HCT116 (cell line): ENCODE results near the gene ACR. TPM values are rescaled to one million over a fixed set of nuclear protein-coding genes. Genes with fewer than 3 reads are reported as not detected.

Experiments used
- ATAC-seq: fragments of 200-7000 bp; cut with Tn5 transposase; 2 replicates; pipeline ENCODE4 v1.9.1; 2020; ENCODE audit warnings: mild to moderate bottlenecking, moderate library complexity
- BruUV-seq: library from RNA; stranded (reverse); fragments of 400-500 nt; replicated peaks from 2 replicates; lab custom pipeline; 2021; lab: Mats Ljungman, UMichigan
- CTCF ChIA-PET: fragments of 300-600 bp; sonication (Branson Sonifier 250); formaldehyde crosslinking; loops from one replicate; lab custom pipeline; 2021; ENCODE audit warnings: antibody characterized with exemption; lab: Charles Lee
- POLR2A ChIA-PET: fragments of 300-600, 350-600 bp; sonication (Branson Sonifier 250); formaldehyde crosslinking; loops from one replicate; lab custom pipeline; 2021; ENCODE audit warnings: antibody characterized with exemption; lab: Charles Lee
- RAD21 ChIA-PET, 2 experiments: fragments of 300-600 bp; sonication (Branson Sonifier 250); formaldehyde crosslinking; loops; one replicate each; lab custom pipeline; 2023; ENCODE audit warnings: low total read pairs in 2 of 2; ENCODE audit not compliant: uncharacterized antibody in 2 of 2, unreplicated experiment in 2 of 2, low non-redundant PET in 1 of 2; lab: Charles Lee
- DNase-seq: peaks from one replicate; pipeline ENCODE4 v3.0.0-alpha.2; 2010; ENCODE audit warnings: low read depth, low spot score
- H2AFZ ChIP-seq: fragments of 200-600 bp; shearing (Covaris generic), sonication (generic); 2 replicates; pipeline ENCODE4 v1.6.1; 2017; ENCODE audit warnings: low read depth, mixed run types, mixed read lengths, antibody characterized with exemption, low read length; ENCODE audit not compliant: poor library complexity, severe bottlenecking
- H3K27ac ChIP-seq: 2 replicates; pipeline ENCODE4 v1.5.1; 2012; ENCODE audit warnings: low read depth, low read length
- H3K27me3 ChIP-seq: fragments of 200-600 bp; sonication (generic); 2 replicates; pipeline ENCODE4 v1.6.1; 2016; ENCODE audit warnings: mixed run types, low read length, mixed read lengths; ENCODE audit not compliant: insufficient read depth
- H3K36me3 ChIP-seq, 2 experiments: fragments of 200-500 bp in 1 of 2; fragments of 200-600 bp in 1 of 2; sonication (Bioruptor generic) in 1 of 2; sonication (generic) in 1 of 2; 2 replicates each; pipeline versions ENCODE4 v1.5.1 to v1.6.1; 2014 to 2016; ENCODE audit warnings: low read length in 2 of 2, inconsistent platforms in 1 of 2, mixed read lengths in 1 of 2, mixed run types in 1 of 2; ENCODE audit not compliant: insufficient read depth in 2 of 2, control insufficient read depth in 1 of 2
- H3K4me1 ChIP-seq, 2 experiments: fragments of 200-600 bp in 1 of 2; sonication (generic) in 1 of 2; 2 replicates each; pipeline versions ENCODE4 v1.5.1 to v1.6.1; 2012 to 2017; ENCODE audit warnings: low read length in 2 of 2, inconsistent platforms in 1 of 2, mild to moderate bottlenecking in 1 of 2, mixed read lengths in 1 of 2, mixed run types in 1 of 2, moderate library complexity in 1 of 2; ENCODE audit not compliant: insufficient read depth in 2 of 2, control insufficient read depth in 1 of 2
- H3K4me2 ChIP-seq: fragments of 200-600 bp; sonication (generic); 2 replicates; pipeline ENCODE4 v1.6.1; 2017; ENCODE audit warnings: mixed run types, low read length, mixed read lengths
- H3K4me3 ChIP-seq, 2 experiments: fragments of 200-600 bp in 1 of 2; sonication (generic) in 1 of 2; replicated peaks in 1 of 2; 2 replicates each; pipeline ENCODE4 v1.5.1; 2011 to 2016; ENCODE audit warnings: low read length in 2 of 2, control low read depth in 1 of 2, low read depth in 1 of 2, mild to moderate bottlenecking in 1 of 2, mixed read lengths in 1 of 2, mixed run types in 1 of 2
- H3K79me2 ChIP-seq: fragments of 200-600 bp; sonication (generic); 2 replicates; pipeline ENCODE4 v1.6.1; 2017; ENCODE audit warnings: mild to moderate bottlenecking, mixed run types, low read length, moderate library complexity, mixed read lengths; ENCODE audit not compliant: insufficient read depth
- H3K9ac ChIP-seq: fragments of 200-600 bp; sonication (generic); 2 replicates; pipeline ENCODE4 v1.6.1; 2016; ENCODE audit warnings: low read length, mixed read lengths
- H3K9me2 ChIP-seq: fragments of 200-600 bp; sonication (generic), shearing (Covaris generic); 2 replicates; pipeline ENCODE4 v1.6.1; 2017; ENCODE audit warnings: mixed run types, mild to moderate bottlenecking, moderate library complexity; ENCODE audit not compliant: insufficient read depth
- H3K9me3 ChIP-seq, 2 experiments: fragments of 200-500 bp in 1 of 2; fragments of 200-600 bp in 1 of 2; sonication (Bioruptor generic) in 1 of 2; sonication (generic) in 1 of 2; 2 replicates each; pipeline ENCODE4 v1.6.1; 2014 to 2017; ENCODE audit warnings: low read length in 2 of 2, mixed read lengths in 2 of 2, inconsistent platforms in 1 of 2, low read depth in 1 of 2, mild to moderate bottlenecking in 1 of 2, mixed run types in 1 of 2, moderate library complexity in 1 of 2; ENCODE audit not compliant: control insufficient read depth in 1 of 2, insufficient read depth in 1 of 2
- H4K20me1 ChIP-seq: fragments of 200-600 bp; sonication (generic), shearing (Covaris generic); 2 replicates; pipeline ENCODE4 v1.6.1; 2017; ENCODE audit warnings: mixed run types, mild to moderate bottlenecking, moderate library complexity; ENCODE audit not compliant: insufficient read depth
- CBX3 ChIP-seq: IDR thresholded peaks from 2 replicates; pipeline ENCODE4 v1.6.1; 2012; ENCODE audit warnings: low read depth
- CEBPB ChIP-seq: IDR thresholded peaks from 2 replicates; pipeline ENCODE4 v1.6.1; 2012; ENCODE audit warnings: low read depth
- ELF1 ChIP-seq: IDR thresholded peaks from 2 replicates; pipeline ENCODE4 v1.6.1; 2012; ENCODE audit warnings: low read depth, borderline replicate concordance
- EZH2 ChIP-seq: fragments of 200-600 bp; sonication (generic); IDR thresholded peaks from 2 replicates; pipeline ENCODE4 v1.6.1; 2017; ENCODE audit warnings: antibody characterized with exemption, mixed run types
- FOSL1 ChIP-seq: IDR thresholded peaks from 2 replicates; pipeline ENCODE4 v1.6.1; 2012; ENCODE audit warnings: low read depth
- JUND ChIP-seq: IDR thresholded peaks from 2 replicates; pipeline ENCODE4 v1.6.1; 2012
- MAX ChIP-seq: IDR thresholded peaks from 2 replicates; pipeline ENCODE4 v1.6.1; 2012
- POLR2A ChIP-seq: IDR thresholded peaks from 2 replicates; pipeline ENCODE4 v1.7.0; 2011; ENCODE audit warnings: borderline replicate concordance; ENCODE audit not compliant: insufficient read depth, insufficient read length; ENCODE audit errors: extremely low read depth
- POLR2AphosphoS5 ChIP-seq: IDR thresholded peaks from 2 replicates; pipeline ENCODE4 v1.6.1; 2011; ENCODE audit warnings: mild to moderate bottlenecking, low read depth, low read length, moderate library complexity
- SIN3A ChIP-seq: IDR thresholded peaks from 2 replicates; pipeline ENCODE4 v1.6.1; 2012; ENCODE audit warnings: low read depth
- SP1 ChIP-seq: IDR thresholded peaks from 2 replicates; pipeline ENCODE4 v1.6.1; 2012; ENCODE audit warnings: low read depth
- SRF ChIP-seq: IDR thresholded peaks from 2 replicates; pipeline ENCODE4 v1.6.1; 2012; ENCODE audit warnings: low read depth
- TCF7L2 ChIP-seq: IDR thresholded peaks from 2 replicates; pipeline ENCODE4 v1.7.0; 2011; ENCODE audit warnings: borderline replicate concordance, inconsistent platforms; ENCODE audit not compliant: insufficient read depth, insufficient read length; ENCODE audit errors: extremely low read depth
- YY1 ChIP-seq: IDR thresholded peaks from 2 replicates; pipeline ENCODE4 v1.6.1; 2011; ENCODE audit warnings: low read length, low read depth, moderate library complexity, mild to moderate bottlenecking; ENCODE audit not compliant: insufficient replicate concordance; ENCODE audit errors: extremely low read depth
- ZFX ChIP-seq: fragments of 450-650 bp; IDR thresholded peaks from 2 replicates; pipeline ENCODE4 v1.6.1; 2017
- ZNF274 ChIP-seq: fragments of 200-500 bp; sonication (Bioruptor generic); IDR thresholded peaks from 2 replicates; pipeline ENCODE4 v1.6.1; 2014; ENCODE audit warnings: mild to moderate bottlenecking, low read depth, low read length, inconsistent platforms
- intact Hi-C: fragments of 100-400 bp; cut with micrococcal nuclease; formaldehyde crosslinking; loops from 2 replicates; pipeline ENCODE4 v1.10.0; 2022
- total RNA-seq: library from RNA; stranded (reverse); gene quantifications from one replicate; pipeline ENCODE4 v1.2.1, GENCODE V29; 2021; ENCODE audit not compliant: unreplicated experiment
- TF ChIP-seq, protein P1 (sequence below): IDR thresholded peaks from 2 replicates; pipeline ENCODE4 v1.6.1; 2012
- TF ChIP-seq, protein P2 (sequence below), 3 experiments: fragments of 200-600 bp in 1 of 3; sonication (generic) in 1 of 3; IDR thresholded peaks in 2 of 3; conservative IDR thresholded peaks in 1 of 3; 2 replicates each; pipeline ENCODE4 v1.5.1; 2012 to 2017; ENCODE audit warnings: low read depth in 2 of 3, low read length in 2 of 3, antibody characterized with exemption in 1 of 3, borderline replicate concordance in 1 of 3, control low read depth in 1 of 3, mild to moderate bottlenecking in 1 of 3, mixed read lengths in 1 of 3, mixed run types in 1 of 3, moderate library complexity in 1 of 3; ENCODE audit not compliant: insufficient read depth in 1 of 3

ACR gene
- total RNA-seq, 1 experiment from 2014 or later: 1.5 TPM

- Histone ChIP-seq H4K20me1 (no peaks in the 10 kb centered on the region), H3K9me3 (no peaks in the 10 kb centered on the region), H3K79me2 (no peaks in the 10 kb centered on the region), H3K4me1 (no peaks in the 10 kb centered on the region), H3K4me3 (no peak overlapping the region), H3K9ac (no peak overlapping the region), H3K36me3 (peaks cover 0 to 8% of the 10 kb centered on the region in 2 experiments; a peak in 1 of 4 replicates), H2AFZ (no peak overlapping the region), H3K27me3 (no peaks in the 10 kb centered on the region), H3K9me2 (no peaks in the 10 kb centered on the region), H3K27ac (no peak overlapping the region), H3K4me2 (no peak overlapping the region)
- POLR2A ChIA-PET: no interaction called here
- CTCF ChIA-PET: no interaction called here
- DNase-seq (no peak), ATAC-seq (no peak)
- no TSS peak for BruUV-seq
- TF ChIP-seq POLR2A: no peak
- TF ChIP-seq, protein P1, sequence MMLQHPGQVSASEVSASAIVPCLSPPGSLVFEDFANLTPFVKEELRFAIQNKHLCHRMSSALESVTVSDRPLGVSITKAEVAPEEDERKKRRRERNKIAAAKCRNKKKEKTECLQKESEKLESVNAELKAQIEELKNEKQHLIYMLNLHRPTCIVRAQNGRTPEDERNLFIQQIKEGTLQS: no peak
- TF ChIP-seq ZNF274: no peak
- no peak for TF ChIP-seq TCF7L2
- no peak for TF ChIP-seq SP1
- TF ChIP-seq JUND: no peak
- no peak for TF ChIP-seq SRF
- no peak for TF ChIP-seq MAX
- TF ChIP-seq ZFX: no peak
- TF ChIP-seq POLR2AphosphoS5: no peak
- TF ChIP-seq FOSL1: no peak
- no peak for TF ChIP-seq ELF1
- TF ChIP-seq EZH2: no peak
- no peak for TF ChIP-seq CEBPB
- TF ChIP-seq, protein P2, sequence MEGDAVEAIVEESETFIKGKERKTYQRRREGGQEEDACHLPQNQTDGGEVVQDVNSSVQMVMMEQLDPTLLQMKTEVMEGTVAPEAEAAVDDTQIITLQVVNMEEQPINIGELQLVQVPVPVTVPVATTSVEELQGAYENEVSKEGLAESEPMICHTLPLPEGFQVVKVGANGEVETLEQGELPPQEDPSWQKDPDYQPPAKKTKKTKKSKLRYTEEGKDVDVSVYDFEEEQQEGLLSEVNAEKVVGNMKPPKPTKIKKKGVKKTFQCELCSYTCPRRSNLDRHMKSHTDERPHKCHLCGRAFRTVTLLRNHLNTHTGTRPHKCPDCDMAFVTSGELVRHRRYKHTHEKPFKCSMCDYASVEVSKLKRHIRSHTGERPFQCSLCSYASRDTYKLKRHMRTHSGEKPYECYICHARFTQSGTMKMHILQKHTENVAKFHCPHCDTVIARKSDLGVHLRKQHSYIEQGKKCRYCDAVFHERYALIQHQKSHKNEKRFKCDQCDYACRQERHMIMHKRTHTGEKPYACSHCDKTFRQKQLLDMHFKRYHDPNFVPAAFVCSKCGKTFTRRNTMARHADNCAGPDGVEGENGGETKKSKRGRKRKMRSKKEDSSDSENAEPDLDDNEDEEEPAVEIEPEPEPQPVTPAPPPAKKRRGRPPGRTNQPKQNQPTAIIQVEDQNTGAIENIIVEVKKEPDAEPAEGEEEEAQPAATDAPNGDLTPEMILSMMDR (IDR thresholded peaks at IDR 0.05 in 2 of 3, conservative IDR thresholded peaks at IDR 0.05 in 1 of 3; ENCODE audit: borderline replicate concordance in 1 of 3, insufficient read depth in 1 of 3, low read depth in 2 of 3, low read length in 2 of 3): no peak
- TF ChIP-seq CBX3: no peak
- TF ChIP-seq YY1: no peak
- no peak for TF ChIP-seq SIN3A
- intact Hi-C loops: no loop called here
- RAD21 ChIA-PET: no interaction called here
Observed at GRCh38 chr22:50705851-50706351, 32.1 kb upstream of the ACR start.
